ENCODE results near the gene LRRC42. TPM values are rescaled to one million over a fixed set of nuclear protein-coding genes. Genes with fewer than 3 reads are reported as not detected.

Gene LRRC42
- total RNA-seq, 2 experiments from 2014 or later, result 20.5 to 22.3 TPM

DNA sequence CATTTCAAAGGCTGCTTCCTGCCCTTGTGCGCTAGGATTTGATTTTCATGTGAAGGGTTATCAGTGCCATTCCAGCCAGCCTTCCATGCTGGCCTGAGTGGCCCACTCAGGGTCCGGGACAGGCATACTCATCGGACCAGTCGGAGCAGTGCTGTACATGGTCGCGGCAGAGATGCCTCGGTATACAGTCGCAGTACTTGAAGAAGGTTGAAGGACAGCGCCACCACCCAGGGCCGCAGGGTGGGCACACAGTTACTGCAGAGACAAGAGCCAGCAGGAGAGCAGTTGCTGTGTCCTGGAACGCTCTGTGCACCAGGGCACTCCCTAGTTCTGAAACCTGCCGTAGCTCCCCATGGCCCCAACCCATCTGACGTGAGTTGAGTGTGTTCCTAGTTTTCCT is 62.7 kb downstream of the LRRC42 start:
- DNase-seq, result no peak
- H3K9me3 Mint-ChIP-seq (ENCODE audit: low read depth), result no peaks in the 10 kb centered on the region
- CTCF ChIA-PET, result no interaction called here
- H3K27ac Mint-ChIP-seq, result no peak overlapping the region
- H3K4me1 Mint-ChIP-seq, result no peaks in the 10 kb centered on the region
- H3K27me3 Mint-ChIP-seq, result peaks cover 11% of the 10 kb centered on the region
- no peaks in the 10 kb centered on the region for H3K36me3 Mint-ChIP-seq
- no peak overlapping the region for H3K4me3 Mint-ChIP-seq
- ATAC-seq, result no peak

DNA sequence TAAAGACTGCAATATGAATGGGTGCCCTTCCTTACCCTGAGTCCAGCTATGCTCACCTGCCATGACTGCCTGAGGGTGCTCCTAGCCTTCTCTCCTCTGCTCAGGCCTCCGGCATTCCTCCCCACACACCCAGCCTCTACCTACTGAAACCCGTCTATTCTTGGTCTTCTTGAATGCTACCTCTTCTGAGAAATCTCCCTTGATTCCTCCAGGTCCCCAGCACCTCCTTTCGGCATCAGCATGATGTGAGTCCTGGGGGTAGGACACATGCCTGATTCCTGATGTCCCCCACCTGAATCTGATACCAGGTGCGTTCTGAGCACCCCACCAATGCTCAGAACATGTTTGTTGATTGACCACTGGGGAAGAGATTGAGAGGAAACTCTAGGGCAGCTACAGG is 63.3 kb downstream of the LRRC42 start:
- no peaks in the 10 kb centered on the region for H3K4me1 Mint-ChIP-seq
- no peaks in the 10 kb centered on the region for H3K9me3 Mint-ChIP-seq (ENCODE audit: low read depth)
- no peak overlapping the region for H3K4me3 Mint-ChIP-seq
- CTCF ChIA-PET, result no interaction called here
- H3K36me3 Mint-ChIP-seq, result no peaks in the 10 kb centered on the region
- no peak overlapping the region for H3K27ac Mint-ChIP-seq
- DNase-seq, result no peak
- H3K27me3 Mint-ChIP-seq, result peaks cover 11% of the 10 kb centered on the region
- ATAC-seq, result no peak

DNA sequence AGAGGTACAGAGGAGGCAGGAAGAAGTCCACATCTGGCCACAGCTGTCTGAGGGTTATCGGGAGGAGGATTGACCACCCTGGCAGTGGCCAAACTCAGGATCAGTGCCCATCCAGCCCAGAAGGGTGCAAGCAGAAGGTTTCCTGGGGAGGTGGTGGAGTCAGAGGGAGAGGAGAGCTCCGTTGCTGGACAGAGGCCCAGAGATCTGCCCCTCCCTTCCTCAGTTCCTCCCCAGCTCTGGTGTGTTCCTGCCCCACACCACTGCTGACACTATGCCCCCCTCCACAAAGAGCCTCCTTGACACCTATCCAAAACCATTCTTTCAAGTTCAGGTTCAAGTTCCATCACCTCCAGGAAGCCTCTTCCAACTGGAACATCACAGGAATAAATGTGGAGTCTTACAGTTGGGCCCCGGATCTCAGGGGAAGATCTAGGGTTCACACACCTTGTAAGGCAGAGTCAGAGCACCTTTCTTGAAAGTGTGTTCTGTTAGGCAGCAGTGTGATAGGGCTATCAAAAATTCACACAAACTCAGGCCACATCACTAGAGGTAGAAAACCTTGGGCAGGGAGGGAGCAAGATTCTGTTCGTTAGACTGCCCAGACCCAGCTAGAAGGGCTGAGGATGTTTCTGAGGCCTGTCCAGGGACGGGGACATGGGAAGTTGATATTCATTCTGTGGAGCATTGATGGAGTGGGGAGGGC is 64.4 kb downstream of the LRRC42 start:
- DNase-seq (no peak), ATAC-seq (no peak)
- Mint-ChIP-seq H3K4me3 (no peak overlapping the region), H3K27me3 (peaks cover 10% of the 10 kb centered on the region), H3K27ac (no peak overlapping the region), H3K9me3 (ENCODE audit: low read depth) (no peaks in the 10 kb centered on the region), H3K4me1 (no peaks in the 10 kb centered on the region), H3K36me3 (no peaks in the 10 kb centered on the region)
- CTCF ChIA-PET, result no interaction called here

DNA sequence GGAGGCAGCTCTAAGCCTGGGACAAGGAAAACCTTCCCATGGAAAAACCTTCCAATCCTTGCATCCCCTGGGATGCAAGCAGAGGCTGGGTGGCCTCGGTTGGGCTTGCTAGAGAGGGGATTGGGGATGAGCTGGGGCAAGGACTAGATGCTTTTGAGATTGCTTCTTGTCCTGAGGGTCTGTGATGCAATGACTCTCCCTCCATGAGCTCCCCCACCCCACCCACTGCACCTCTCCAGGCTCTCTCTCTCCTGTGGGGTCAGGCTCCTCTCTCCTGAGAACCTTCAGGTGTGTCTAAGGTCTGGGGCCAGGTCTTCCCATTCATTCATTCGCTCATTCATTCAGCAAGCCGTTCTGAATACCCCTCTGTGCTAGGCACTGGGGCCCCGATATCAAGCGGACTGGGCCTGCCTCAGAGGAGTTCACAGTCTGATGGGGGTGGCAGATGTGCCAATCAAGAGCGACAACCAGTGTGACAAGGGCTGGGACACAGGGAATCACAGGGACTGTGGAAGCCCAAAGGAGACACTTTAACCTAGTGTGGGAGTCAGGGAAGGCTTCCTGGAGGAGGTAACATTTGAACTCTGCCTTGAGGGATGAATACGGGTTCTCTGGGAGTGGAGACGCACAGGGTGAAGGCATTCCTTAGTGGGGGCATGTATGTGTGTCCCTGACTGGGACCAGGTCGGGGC is 65.3 kb downstream of the LRRC42 start:
- ATAC-seq (no peak), DNase-seq (no peak)
- CTCF ChIA-PET, result no interaction called here
- peaks cover 8% of the 10 kb centered on the region for H3K27me3 Mint-ChIP-seq
- no peaks in the 10 kb centered on the region for H3K36me3 Mint-ChIP-seq
- no peaks in the 10 kb centered on the region for H3K4me1 Mint-ChIP-seq
- no peak overlapping the region for H3K4me3 Mint-ChIP-seq
- H3K27ac Mint-ChIP-seq, result no peak overlapping the region
- H3K9me3 Mint-ChIP-seq (ENCODE audit: low read depth), result no peaks in the 10 kb centered on the region

DNA sequence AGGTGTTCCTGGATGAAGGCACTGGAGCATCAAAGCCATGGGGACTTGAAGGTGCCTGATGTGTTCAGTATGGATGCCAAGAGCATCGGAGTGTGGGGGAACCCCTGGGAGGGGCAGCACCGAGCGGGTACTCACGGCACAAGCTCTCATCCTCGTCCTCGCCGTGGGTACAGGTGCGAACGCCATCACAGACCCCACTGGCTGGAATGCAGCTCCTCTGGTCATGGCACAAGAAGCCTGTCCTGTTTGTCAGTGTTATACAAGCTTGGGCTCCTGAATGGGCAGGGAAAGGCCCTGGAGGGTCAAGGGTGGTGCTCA is 65.8 kb downstream of the LRRC42 start:
- ATAC-seq, result no peak
- no peaks in the 10 kb centered on the region for H3K36me3 Mint-ChIP-seq
- CTCF ChIA-PET, result no interaction called here
- DNase-seq, result no peak
- no peak overlapping the region for H3K27ac Mint-ChIP-seq
- no peaks in the 10 kb centered on the region for H3K9me3 Mint-ChIP-seq (ENCODE audit: low read depth)
- H3K27me3 Mint-ChIP-seq, result peaks cover 8% of the 10 kb centered on the region
- no peaks in the 10 kb centered on the region for H3K4me1 Mint-ChIP-seq
- no peak overlapping the region for H3K4me3 Mint-ChIP-seq

DNA sequence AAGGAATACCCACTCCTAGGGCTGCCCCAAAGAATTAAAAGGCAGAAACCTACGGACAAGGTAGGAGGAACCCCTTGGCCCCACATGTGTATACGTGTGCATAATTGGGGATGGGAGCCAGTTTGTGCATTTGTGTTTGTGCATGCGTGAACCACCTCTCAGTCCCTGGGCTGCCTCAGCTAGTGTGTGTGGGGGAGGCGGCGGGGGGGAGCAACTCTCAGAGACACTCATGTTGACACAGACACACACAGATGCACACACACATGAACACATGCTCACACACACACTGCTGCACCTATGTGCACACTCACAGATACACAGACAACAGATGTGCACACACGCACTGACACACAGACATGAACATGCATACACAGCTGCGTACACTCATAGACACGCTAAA is 66.7 kb downstream of the LRRC42 start:
- H3K4me3 Mint-ChIP-seq, result no peak overlapping the region
- H3K4me1 Mint-ChIP-seq, result no peaks in the 10 kb centered on the region
- no peaks in the 10 kb centered on the region for H3K36me3 Mint-ChIP-seq
- no peak overlapping the region for H3K27ac Mint-ChIP-seq
- H3K9me3 Mint-ChIP-seq (ENCODE audit: low read depth), result no peaks in the 10 kb centered on the region
- CTCF ChIA-PET, result no interaction called here
- DNase-seq (no peak), ATAC-seq (no peak)
- peaks cover 7% of the 10 kb centered on the region for H3K27me3 Mint-ChIP-seq

DNA sequence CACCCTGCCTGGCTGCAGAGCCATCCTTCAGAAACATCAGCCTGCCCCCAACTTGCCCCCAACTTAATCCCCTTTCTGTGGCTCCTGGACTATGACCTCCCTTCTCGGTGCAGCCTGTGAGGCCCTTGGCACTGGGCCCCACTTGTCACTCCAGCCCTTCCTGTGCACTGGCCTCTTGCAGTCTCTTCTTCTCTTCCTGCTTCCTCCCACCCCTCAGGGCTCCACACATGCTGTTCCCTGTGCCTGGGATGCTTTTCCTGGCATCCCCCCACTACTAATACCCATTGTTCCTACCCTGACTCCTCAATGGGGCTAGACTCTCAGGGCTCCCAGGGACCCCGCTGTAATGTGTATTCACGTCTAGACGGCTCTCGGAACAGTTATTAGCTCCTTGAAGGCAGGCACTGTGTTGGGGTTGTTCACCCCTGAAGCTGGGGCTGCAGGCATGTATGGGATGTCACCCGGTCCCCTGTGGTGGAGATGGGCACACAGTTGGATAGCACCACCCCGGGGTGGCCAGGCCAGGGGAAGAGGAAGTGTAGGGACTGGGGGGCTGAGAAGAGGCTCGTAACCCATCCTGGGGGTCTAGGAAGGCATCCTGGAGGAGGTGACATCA is 67.4 kb downstream of the LRRC42 start:
- CTCF ChIA-PET, result no interaction called here
- peaks cover 3% of the 10 kb centered on the region for H3K27me3 Mint-ChIP-seq

DNA sequence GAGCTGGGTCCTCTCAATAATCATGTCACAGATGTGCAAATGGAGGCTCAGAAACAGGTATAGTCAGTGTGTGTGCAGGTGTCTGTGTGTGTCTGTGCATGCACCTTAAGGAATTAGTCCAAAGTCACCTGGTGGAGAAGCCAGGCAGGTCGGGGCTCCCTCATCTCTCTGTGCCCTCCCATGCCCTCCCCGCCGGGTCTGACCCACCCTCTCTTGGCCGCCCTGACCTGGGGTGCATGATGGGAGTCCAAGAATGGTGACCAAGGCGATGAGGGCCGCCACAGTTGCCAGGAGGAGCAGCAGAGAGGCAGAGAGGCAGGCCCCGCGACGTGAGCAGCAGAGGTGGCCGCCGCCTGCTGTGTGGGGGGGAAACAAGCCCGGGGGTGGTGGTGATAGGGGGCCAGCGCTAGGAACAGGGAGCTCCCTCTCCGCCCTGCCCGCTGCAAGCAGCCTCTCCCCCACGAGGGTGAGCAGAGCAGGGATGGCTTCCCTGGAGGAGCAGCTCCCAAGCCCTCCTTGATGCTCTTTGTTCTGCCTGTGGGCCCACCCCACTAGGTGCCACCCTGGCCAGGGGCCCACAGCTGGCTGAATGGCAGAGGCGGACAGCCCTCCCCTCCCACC is 68.0 kb downstream of the LRRC42 start:
- CTCF ChIA-PET, result no interaction called here
- Mint-ChIP-seq H3K27ac (no peak overlapping the region), H3K27me3 (peaks cover 3% of the 10 kb centered on the region), H3K4me3 (no peak overlapping the region), H3K4me1 (no peaks in the 10 kb centered on the region), H3K36me3 (no peaks in the 10 kb centered on the region), H3K9me3 (ENCODE audit: low read depth) (no peaks in the 10 kb centered on the region)
- DNase-seq (no peak), ATAC-seq (no peak)

More for the DNA sequence above, 67.4 kb downstream of the LRRC42 start:
- Mint-ChIP-seq H3K27ac (no peak overlapping the region), H3K4me1 (no peaks in the 10 kb centered on the region), H3K36me3 (no peaks in the 10 kb centered on the region), H3K4me3 (no peak overlapping the region), H3K9me3 (ENCODE audit: low read depth) (no peaks in the 10 kb centered on the region)
- DNase-seq (no peak), ATAC-seq (no peak)

DNA sequence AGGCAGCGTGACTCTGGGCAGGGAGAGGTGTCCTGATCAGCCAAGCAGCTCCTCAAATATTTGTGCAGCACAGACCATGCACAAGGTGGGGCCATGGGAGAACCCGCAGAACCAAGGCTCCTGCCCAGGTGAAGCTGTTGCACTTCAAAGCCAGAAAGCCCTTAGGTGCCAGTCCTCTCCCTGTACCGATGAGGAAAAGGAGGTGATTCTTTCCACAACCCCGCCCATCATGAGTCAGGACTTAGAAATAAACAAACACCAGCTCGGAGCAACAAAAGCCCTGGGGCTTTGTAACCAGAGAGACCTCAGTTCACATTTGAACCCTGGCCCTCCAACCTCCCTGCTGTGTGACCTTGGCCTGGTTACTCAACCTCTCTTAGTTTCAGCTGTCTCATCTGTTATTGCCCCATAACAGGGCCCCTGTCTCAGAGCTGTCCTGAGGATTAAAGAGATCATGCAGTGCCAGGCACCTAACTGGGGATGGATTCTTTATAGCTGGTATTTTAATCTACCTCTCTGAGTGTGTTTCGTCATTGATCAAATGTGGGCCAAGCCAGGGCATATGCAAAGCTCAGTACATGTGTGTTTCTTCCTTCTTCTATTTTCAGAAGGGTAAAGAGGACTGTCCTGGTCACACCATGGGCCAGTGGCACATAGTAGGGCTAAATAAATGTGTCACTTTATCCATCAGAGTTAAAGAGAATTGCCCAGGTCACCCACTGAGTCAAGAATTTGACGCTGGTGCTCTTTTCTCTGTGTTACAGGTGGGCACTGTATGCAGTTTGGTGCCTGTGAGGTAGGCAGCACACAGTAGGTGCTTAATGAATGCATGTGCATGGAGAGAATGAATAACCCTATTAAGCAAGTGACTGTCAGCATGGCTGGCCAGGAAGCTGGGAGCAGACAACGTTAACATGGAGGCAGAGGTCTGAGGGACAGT is 70.5 kb downstream of the LRRC42 start:
- H3K36me3 Mint-ChIP-seq, result no peaks in the 10 kb centered on the region
- H3K4me3 Mint-ChIP-seq, result no peak overlapping the region
- no peak overlapping the region for H3K27ac Mint-ChIP-seq
- CTCF ChIA-PET, result no interaction called here
- no peaks in the 10 kb centered on the region for H3K4me1 Mint-ChIP-seq
- ATAC-seq, result no peak
- no peak for DNase-seq
- no peaks in the 10 kb centered on the region for H3K27me3 Mint-ChIP-seq
- no peaks in the 10 kb centered on the region for H3K9me3 Mint-ChIP-seq (ENCODE audit: low read depth)

Other genes starting within 250 kb of the LRRC42 start
- not detected for gene GLIS1, start 207.2 kb upstream of the LRRC42 start, total RNA-seq
- gene NDC1, start 108.1 kb upstream of the LRRC42 start, total RNA-seq, result 10 to 100 TPM; 26.1 to 35.5 TPM
- gene YIPF1, start 56.6 kb upstream of the LRRC42 start, total RNA-seq, result 10 to 100 TPM; 17.2 to 18.0 TPM
- not detected for gene DIO1, start 52.2 kb upstream of the LRRC42 start, total RNA-seq
- gene IFT25, start 651 bp upstream of the LRRC42 start, total RNA-seq, result 10 to 100 TPM; 69.3 to 82.6 TPM
- gene LDLRAD1, start 71.8 kb downstream of the LRRC42 start, total RNA-seq, result not detected
- gene TMEM59, start 106.9 kb downstream of the LRRC42 start, total RNA-seq, result 100 to 1,000 TPM; 165 to 171 TPM
- gene TCEANC2, start 107.3 kb downstream of the LRRC42 start, total RNA-seq, result 10 to 100 TPM; 11.8 to 13.1 TPM
- under 1 TPM in 1 of 2 experiments, not detected in 1; 0.09 TPM for gene CDCP2, start 206.7 kb downstream of the LRRC42 start, total RNA-seq

All from activated CD8-positive, alpha-beta memory T cell treated with anti-CD3 and anti-CD28 coated beads, Interleukin-2, amount 10 ng/mL, durations not matched to agents 7 days and 5 days (primary cell).